A549 treated with CpdA at 1 μM for 4 hours (cell line): ENCODE data around the gene FSCN2. TPM values are rescaled to one million over a fixed set of nuclear protein-coding genes. Genes with fewer than 3 reads are reported as not detected.

Experiments used
- total RNA-seq: library from RNA; stranded (reverse); fragments of 200-300 nt; extraction: Qiagen RNA extraction; gene quantifications from 5 replicates; pipeline ENCODE4 v1.2.3, GENCODE V29; 2022; ENCODE audit warnings: low read depth

The FSCN2 gene
- total RNA-seq = 0.61 to 2.0 TPM (median 0.89 TPM) in 5 replicates

DNA sequence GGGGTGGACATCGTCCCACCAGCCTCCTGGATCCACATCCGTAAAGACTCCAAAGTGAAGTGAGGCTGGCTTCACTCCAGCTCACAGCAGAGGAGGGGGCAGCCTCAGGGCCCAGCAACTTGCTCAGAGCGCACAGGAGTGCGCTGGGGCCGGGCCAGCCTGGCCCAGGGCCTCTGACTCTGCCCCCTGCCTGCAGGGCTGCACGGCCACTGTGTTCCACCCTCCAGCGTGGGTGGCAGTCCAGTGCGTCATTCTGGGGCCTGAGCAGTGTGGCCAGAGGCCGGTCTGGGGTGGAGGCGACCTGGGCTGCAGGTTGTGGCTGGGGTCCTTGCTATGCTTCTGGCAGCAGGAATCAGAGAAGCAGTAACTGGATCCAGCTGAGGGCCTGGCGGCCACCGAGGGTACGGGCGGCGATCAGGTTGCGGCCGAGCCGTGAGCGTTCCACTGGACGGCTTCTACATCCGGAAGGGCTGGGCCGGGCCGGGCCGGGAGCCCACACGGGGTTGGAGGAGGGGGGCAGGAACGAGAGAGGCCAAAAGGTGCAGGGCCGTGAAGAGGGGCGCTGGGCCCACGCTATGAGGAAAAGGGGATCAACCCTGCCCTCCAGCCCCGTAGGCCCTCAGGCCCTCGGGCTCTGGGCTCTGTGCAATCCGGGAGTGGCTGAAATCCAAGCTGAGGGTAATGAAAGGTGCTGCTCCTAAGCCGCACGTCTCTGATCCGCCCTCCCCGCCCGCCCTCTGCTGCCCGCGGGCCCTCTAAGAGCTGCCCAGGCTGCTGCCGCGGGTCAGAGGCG lies at the start of gene FSCN2:
FSCN2 (plus strand) TSS at position 787 of the 793 bp plus-strand sequence. CDS start 155 bp downstream, outside the sequence.

DNA sequence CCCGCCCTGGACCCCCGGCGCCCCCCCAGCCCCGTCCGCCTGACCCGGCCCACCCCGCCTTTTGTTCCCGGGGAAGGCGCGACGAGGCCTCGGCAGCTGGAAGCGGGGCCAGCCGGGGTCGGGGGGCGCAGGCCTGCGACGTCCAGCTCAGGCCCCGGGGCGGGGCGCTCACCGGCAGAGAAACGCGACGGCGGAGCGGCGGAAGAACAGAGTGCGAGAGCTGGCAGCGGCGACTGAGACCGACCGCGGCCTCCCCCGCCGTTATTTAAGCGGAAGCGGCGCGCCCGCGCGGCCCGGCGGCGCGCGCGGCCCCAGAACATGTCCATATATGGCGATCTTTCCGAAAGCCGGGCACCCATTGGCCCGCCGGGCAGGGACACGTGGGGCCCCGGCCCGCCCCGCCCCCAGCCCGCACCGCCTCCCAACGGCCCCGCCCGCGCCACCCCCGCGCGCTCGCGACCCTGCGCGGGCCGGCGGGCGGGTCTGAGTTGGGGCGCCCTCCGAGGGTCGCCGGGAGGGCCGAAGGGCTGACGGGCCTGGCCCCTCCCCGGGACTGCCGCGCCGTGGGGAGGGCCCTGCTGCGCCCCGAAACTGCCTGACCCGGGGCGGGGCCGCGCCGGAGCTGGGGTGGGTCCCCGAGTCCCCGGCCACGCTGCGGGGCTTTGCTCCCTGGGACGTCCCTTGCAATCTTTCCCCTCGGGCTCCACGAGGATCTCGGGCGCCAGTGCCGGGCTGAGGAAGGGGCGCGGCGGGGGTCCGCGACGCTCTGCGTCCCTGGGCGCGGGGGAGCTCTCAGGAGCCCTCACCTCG lies 15.4 kb upstream of the FSCN2 start, which contains the start of gene ACTG1:
ACTG1 (minus strand) TSS at position 238 of the 810 bp plus-strand sequence. CDS start 445 bp downstream, outside the sequence.

GRCh38 chr17:81552244-81553017 lies 24.3 kb downstream of the FSCN2 start, which contains the start of gene FAAP100:
FAAP100 (minus strand) TSS chr17:81552353; CDS start chr17:81552330, 23 bp downstream.

Other genes with a start within 250 kb of the FSCN2 start
- gene SLC38A10, start 233.1 kb upstream of the FSCN2 start, total RNA-seq = 52.1 to 80.0 TPM (median 72.8 TPM) in 5 replicates
- gene BAHCC1, start 132.9 kb upstream of the FSCN2 start, total RNA-seq = 12.9 to 18.2 TPM (median 15.4 TPM) in 5 replicates
- gene ACTG1, start 15.6 kb upstream of the FSCN2 start, total RNA-seq = 4,839 to 6,943 TPM (median 5,456 TPM) in 5 replicates
- 18.0 to 28.3 TPM (median 23.3 TPM) in 5 replicates for gene FAAP100, start 24.0 kb downstream of the FSCN2 start, total RNA-seq
- 95.7 to 107 TPM (median 106 TPM) in 5 replicates for gene NPLOC4, start 108.7 kb downstream of the FSCN2 start, total RNA-seq
- gene TSPAN10, start 108.8 kb downstream of the FSCN2 start, total RNA-seq = 4.5 to 7.3 TPM (median 5.4 TPM) in 5 replicates
- gene PDE6G, start 128.2 kb downstream of the FSCN2 start, total RNA-seq = 1.6 to 2.5 TPM (median 1.7 TPM) in 5 replicates
- gene OXLD1, start 138.2 kb downstream of the FSCN2 start, total RNA-seq = 33.1 to 63.0 TPM (median 59.1 TPM) in 5 replicates
- gene CCDC137, start 138.4 kb downstream of the FSCN2 start, total RNA-seq = 61.3 to 77.1 TPM (median 65.9 TPM) in 5 replicates
- 50.3 to 54.8 TPM (median 53.2 TPM) in 5 replicates for gene ARL16, start 155.4 kb downstream of the FSCN2 start, total RNA-seq
- gene HGS, start 155.6 kb downstream of the FSCN2 start, total RNA-seq = 155 to 217 TPM (median 201 TPM) in 5 replicates
- 216 to 324 TPM (median 299 TPM) in 5 replicates for gene MRPL12, start 175.0 kb downstream of the FSCN2 start, total RNA-seq
- gene SLC25A10, start 183.9 kb downstream of the FSCN2 start, total RNA-seq = 29.1 to 45.9 TPM (median 40.7 TPM) in 5 replicates